Muscle layer of colon (tissue), 2 donors: ENCODE data around the gene RUVBL1.
A peak's percentile ranks its signal among the peaks of the same experiment; 100 is the strongest.

Experiments
- H3K27ac ChIP-seq: one replicate; pipeline ENCODE4 v1.7.0; 2013; ENCODE audit warnings: low read depth, mild to moderate bottlenecking, low read length, moderate library complexity
- H3K27me3 ChIP-seq, 2 donors: one replicate each; pipeline ENCODE4 v1.7.0; 2013; ENCODE audit warnings: low read length in 2 of 2, mild to moderate bottlenecking in 2 of 2; ENCODE audit not compliant: insufficient read depth in 2 of 2, control insufficient read depth in 1 of 2
- H3K36me3 ChIP-seq: one replicate; pipeline ENCODE4 v1.7.0; 2013; ENCODE audit warnings: mild to moderate bottlenecking, low read length; ENCODE audit not compliant: insufficient read depth
- H3K4me1 ChIP-seq: one replicate; pipeline ENCODE4 v1.7.0; 2013; ENCODE audit warnings: mild to moderate bottlenecking, low read length; ENCODE audit not compliant: insufficient read depth
- H3K4me3 ChIP-seq, 2 donors: one replicate each; pipeline ENCODE4 v1.7.0; 2013; ENCODE audit warnings: low read length in 2 of 2, low read depth in 1 of 2, mild to moderate bottlenecking in 1 of 2, moderate library complexity in 1 of 2
- H3K9ac ChIP-seq: one replicate; pipeline ENCODE4 v1.7.0; 2013; ENCODE audit warnings: low read length
- H3K9me3 ChIP-seq: one replicate; pipeline ENCODE4 v1.7.0; 2013; ENCODE audit warnings: mild to moderate bottlenecking, low read length
- donor health status: abdominal sarcoma.
- donor health status: Adenocarcinoma of cecum.

RUVBL1 gene

GRCh38 chr3:128062033-128062745 is 61.4 kb downstream of the RUVBL1 start:
- Histone ChIP-seq H3K4me1 (no peaks in the 10 kb centered on the region), H3K9ac (no peak overlapping the region), H3K27ac (no peak overlapping the region), H3K4me3 (no peak overlapping the region), H3K36me3 (peaks cover 85% of the 10 kb centered on the region), H3K27me3 (no peaks in the 10 kb centered on the region), H3K9me3 (no peaks in the 10 kb centered on the region)

DNA sequence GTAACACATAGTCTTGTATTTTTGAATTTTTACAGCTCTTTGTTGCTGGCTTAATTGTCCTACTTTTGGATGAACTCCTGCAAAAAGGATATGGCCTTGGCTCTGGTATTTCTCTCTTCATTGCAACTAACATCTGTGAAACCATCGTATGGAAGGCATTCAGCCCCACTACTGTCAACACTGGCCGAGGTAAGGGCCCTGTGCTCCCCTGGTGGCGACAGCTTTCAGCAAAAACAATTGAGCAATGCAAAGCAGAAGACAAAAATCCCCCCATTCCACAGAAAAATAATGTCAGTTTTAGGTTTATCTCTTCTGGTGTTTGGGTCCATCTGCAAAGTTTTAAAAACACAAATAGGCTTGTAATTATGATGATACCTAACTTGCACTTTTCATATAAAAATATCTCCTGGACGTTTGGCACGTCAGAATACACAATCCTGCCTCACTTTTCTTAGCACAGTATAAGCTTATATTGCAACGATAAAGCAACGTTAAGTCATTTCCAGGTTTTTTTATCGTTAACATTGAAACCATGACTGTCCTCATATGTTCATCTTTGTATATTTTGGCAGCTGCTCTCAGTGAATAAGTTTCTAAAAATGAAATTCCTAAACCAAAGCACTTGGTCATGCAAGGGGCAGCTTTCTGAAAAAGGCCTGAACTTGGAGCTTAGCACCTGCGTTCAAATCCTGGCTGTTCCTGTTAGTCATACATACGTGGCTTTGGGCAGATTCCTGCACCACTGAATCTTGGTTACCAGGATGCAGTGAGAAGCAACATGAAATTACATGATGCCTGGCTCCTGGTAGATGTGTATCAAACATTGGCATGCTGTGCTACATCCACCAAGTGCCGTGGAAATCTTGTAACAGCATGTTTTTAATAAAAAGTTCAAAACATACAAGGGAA is 62.9 kb downstream of the RUVBL1 start:
- Histone ChIP-seq H3K4me3 (no peak overlapping the region), H3K4me1 (peaks cover 4% of the 10 kb centered on the region), H3K9ac (no peak overlapping the region), H3K27me3 (no peaks in the 10 kb centered on the region), H3K9me3 (no peaks in the 10 kb centered on the region), H3K36me3 (peaks cover 82% of the 10 kb centered on the region), H3K27ac (no peak overlapping the region)

- peaks cover 37% of the 10 kb centered on the region for H3K4me1 ChIP-seq
- peaks cover 50% of the 10 kb centered on the region for H3K36me3 ChIP-seq
- no peaks in the 10 kb centered on the region for H3K9me3 ChIP-seq
- H3K27ac ChIP-seq, result no peak overlapping the region
- no peak overlapping the region for H3K4me3 ChIP-seq
- no peak overlapping the region for H3K9ac ChIP-seq
- no peaks in the 10 kb centered on the region for H3K27me3 ChIP-seq
These were observed 67.4 kb downstream of the RUVBL1 start for GRCh38 chr3:128056258-128056657.

- Histone ChIP-seq H3K4me3 (peak overlapping the region in 1 of 2 donors; percentile 91), H3K27me3 (no peaks in the 10 kb centered on the region), H3K27ac (no peak overlapping the region), H3K9me3 (no peaks in the 10 kb centered on the region), H3K36me3 (peaks cover 31% of the 10 kb centered on the region), H3K9ac (peak overlapping the region; percentile 5), H3K4me1 (peaks cover 40% of the 10 kb centered on the region)
These were observed 69.2 kb downstream of the RUVBL1 start for GRCh38 chr3:128054367-128054766.

DNA sequence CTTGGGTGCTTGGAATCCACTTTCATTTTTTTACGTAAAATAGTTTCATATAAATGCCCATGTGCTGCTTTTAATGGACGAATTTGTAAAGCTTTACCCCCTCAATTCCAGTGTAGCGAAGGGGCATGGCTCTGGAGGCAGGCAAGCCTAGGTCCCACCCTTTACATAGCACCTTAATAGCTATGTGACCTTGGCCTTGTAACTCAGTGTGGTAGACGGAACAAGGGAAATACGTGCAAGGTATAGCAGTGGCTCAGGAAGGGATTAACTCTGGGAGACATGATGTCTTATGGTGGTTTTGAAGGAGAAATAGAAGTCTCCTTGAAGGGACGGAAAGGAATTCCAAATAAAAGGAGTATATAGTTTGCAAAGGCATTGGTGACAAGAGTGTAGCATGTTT is 70.0 kb downstream of the RUVBL1 start:
- H3K27me3 ChIP-seq, result no peaks in the 10 kb centered on the region
- H3K27ac ChIP-seq, result no peak overlapping the region
- H3K4me1 ChIP-seq, result peaks cover 40% of the 10 kb centered on the region
- H3K36me3 ChIP-seq, result peaks cover 24% of the 10 kb centered on the region
- H3K9ac ChIP-seq, result peak overlapping the region; percentile 5
- peak overlapping the region in 1 of 2 donors; percentile 91 for H3K4me3 ChIP-seq
- H3K9me3 ChIP-seq, result no peaks in the 10 kb centered on the region

DNA sequence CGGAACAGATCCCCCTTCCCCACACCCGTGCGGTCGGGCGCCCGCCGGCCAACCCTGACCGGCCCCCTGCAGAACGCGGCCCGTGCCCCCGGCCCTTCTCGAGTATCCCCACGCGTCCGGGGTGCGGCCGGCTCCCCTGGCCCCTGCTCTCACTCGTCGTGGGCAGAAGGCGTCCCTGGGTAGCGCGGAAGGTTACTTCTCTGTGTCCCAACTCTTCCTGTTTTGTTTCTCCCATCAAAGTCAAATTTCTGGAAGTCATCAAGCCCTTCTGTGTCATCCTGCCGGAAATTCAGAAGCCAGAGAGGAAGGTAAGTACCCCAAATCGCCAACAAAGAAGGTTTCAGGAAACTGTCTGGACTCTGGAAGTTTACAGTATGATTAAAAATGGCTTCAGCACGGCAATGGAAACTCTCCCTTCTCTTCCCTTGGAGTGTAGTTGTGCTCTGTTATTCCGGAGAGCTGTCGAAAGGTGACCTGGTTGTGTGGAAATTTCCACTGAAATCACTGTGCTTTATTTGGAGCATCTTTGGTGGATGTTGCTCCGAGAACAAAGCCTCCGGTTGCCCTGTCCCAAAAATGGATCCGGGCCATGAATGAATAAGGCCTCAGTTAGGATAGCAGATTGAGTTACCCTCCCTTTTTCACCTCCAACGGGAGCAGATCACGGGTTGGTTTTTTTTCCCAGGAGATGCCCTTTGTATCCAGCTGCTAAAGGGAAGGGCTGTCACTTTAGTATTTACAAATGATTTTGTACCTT is 70.8 kb downstream of the RUVBL1 start:
- Histone ChIP-seq H3K27ac (peak overlapping the region; percentile 93), H3K4me3 (peak overlapping the region; percentile 91 to 96), H3K27me3 (no peaks in the 10 kb centered on the region), H3K9ac (peak overlapping the region; percentile 95), H3K4me1 (peaks cover 40% of the 10 kb centered on the region), H3K9me3 (no peaks in the 10 kb centered on the region), H3K36me3 (peaks cover 23% of the 10 kb centered on the region)

DNA sequence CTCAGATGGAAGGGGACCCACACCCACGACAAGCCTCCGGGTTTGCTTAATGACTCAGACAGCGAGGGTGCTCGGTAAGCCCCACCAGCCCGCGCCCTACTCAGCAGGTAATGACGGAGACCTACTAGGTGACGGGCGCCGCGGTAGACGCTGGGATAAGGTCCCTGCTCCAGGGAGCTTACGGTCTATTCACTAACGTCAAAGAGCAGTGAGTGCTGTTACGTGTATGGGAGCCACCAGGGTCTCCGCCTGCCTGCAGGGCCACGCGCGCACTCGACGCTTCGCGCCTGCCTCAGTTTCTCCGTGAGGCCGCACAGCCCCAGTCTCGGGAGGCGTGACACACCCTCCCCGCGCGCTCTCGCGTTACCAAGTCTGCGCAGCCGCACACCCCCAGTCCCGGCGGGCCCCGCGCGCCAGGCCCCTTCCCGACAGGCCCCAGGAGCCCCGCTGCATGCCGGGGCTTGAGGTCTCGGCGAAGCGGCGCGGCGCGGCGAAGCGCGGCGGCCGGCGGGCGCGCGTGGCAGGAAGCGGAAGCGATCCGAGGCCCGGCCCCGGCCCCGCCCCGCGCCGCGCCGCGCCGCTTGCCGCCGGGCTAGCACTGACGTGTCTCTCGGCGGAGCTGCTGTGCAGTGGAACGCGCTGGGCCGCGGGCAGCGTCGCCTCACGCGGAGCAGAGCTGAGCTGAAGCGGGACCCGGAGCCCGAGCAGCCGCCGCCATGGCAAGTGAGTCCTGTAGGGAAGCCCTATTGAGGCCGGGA is 71.6 kb downstream of the RUVBL1 start, which contains the start of gene SEC61A1:
Gene SEC61A1, plus strand, starts transcription at position 601 of the 758 bp plus-strand sequence. Its CDS starts 116 bp downstream, at position 717.
- peak within 1 kb of the TSS; percentile 96 for H3K4me3 ChIP-seq
- H3K9me3 ChIP-seq, result no peaks in the 10 kb centered on the region
- H3K4me1 ChIP-seq, result peaks cover 40% of the 10 kb centered on the region
- H3K27me3 ChIP-seq, result no peaks in the 10 kb centered on the region
- H3K9ac ChIP-seq, result peak within 1 kb of the TSS; percentile 97
- H3K27ac ChIP-seq, result peak within 1 kb of the TSS; percentile 93
- H3K36me3 ChIP-seq, result peaks cover 18% of the 10 kb centered on the region

- H3K4me3 ChIP-seq, result peak overlapping the region; percentile 79 to 96
- H3K36me3 ChIP-seq, result peaks cover 16% of the 10 kb centered on the region
- H3K27me3 ChIP-seq, result no peaks in the 10 kb centered on the region
- H3K9me3 ChIP-seq, result no peaks in the 10 kb centered on the region
- peak overlapping the region; percentile 64 for H3K27ac ChIP-seq
- H3K4me1 ChIP-seq, result peaks cover 40% of the 10 kb centered on the region
- peak overlapping the region; percentile 97 for H3K9ac ChIP-seq
These were observed 72.2 kb downstream of the RUVBL1 start for GRCh38 chr3:128051459-128051836.

DNA sequence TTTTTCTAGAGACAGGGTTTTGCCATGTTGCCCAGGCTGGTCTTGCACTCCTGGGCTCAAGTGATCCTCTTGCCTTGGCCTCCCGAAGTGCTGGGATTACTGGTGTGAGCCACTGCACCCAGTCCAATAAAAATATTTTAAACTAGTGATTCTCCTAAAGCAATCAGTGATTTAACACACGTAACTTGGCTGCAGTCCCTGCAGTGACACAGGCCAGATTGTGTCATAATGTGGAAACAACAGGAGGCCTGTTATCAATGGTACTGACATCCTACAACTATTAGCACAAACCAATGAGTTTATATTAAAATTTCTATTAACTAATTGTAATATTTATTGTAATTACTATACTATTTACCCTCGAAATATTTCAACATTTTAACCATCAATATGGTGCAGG is 73.0 kb downstream of the RUVBL1 start:
- Histone ChIP-seq H3K27ac (no peak overlapping the region), H3K9me3 (no peaks in the 10 kb centered on the region), H3K36me3 (peaks cover 8% of the 10 kb centered on the region), H3K27me3 (no peaks in the 10 kb centered on the region), H3K9ac (no peak overlapping the region), H3K4me1 (peaks cover 35% of the 10 kb centered on the region), H3K4me3 (no peak overlapping the region)

DNA sequence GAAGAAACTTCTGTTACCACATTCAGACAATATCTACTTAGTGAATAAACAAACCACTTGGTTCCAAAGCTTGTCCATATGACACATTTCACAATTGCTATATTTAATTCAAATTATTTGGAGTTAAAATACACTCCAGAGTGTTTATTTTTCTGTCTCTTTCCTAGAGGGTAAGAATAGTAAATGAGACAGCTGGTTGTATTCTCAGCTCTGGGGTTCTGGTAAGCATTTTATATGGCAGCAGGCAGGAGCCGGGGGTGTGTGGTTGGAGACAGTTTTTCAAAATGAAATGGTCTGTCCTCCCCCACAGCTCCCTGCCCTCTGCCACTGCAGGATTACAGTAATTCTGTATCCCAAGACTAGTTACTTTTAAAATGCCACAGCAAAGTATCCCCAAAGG is 82.3 kb downstream of the RUVBL1 start:
- Histone ChIP-seq H3K4me1 (no peaks in the 10 kb centered on the region), H3K9me3 (no peaks in the 10 kb centered on the region), H3K27me3 (no peaks in the 10 kb centered on the region), H3K4me3 (no peak overlapping the region), H3K27ac (no peak overlapping the region), H3K36me3 (no peaks in the 10 kb centered on the region), H3K9ac (no peak overlapping the region)
